Measurements from ENCODE around the gene CDS1.
"Not testable (repeated sequence)": the region's sequence is repeated elsewhere in the genome, so short reads cannot be mapped to it uniquely, and the experiment has no call there.

Gene CDS1

GRCh38 chr4:84661191-84661939 lies 78.4 kb downstream of the CDS1 start:
- no peak for TF ChIP-seq CTCF (IDR thresholded peaks at IDR 0.05; ENCODE audit: extremely low read depth, insufficient read depth, missing control alignments)
- no peak for DNase-seq (ENCODE audit: low spot score)
- in situ Hi-C loops (cut with MboI; ENCODE audit: low pct_unique_long_range_greater_than_20kb, low sequenced_read_pairs, unreplicated experiment) = no loop called here

GRCh38 chr4:84664767-84665166 lies 81.8 kb downstream of the CDS1 start:
- DNase-seq (ENCODE audit: low spot score); in situ Hi-C loops (cut with MboI; ENCODE audit: low pct_unique_long_range_greater_than_20kb, low sequenced_read_pairs, unreplicated experiment): not testable (repeated sequence)

GRCh38 chr4:84666439-84666838 lies 83.5 kb downstream of the CDS1 start:
- in situ Hi-C loops (cut with MboI; ENCODE audit: low pct_unique_long_range_greater_than_20kb, low sequenced_read_pairs, unreplicated experiment) = no loop called here
- DNase-seq (ENCODE audit: low spot score) = no peak
- no peak for TF ChIP-seq CTCF (IDR thresholded peaks at IDR 0.05; ENCODE audit: extremely low read depth, insufficient read depth, missing control alignments)

GRCh38 chr4:84669201-84669600 lies 86.3 kb downstream of the CDS1 start:
- no peak for TF ChIP-seq CTCF (IDR thresholded peaks at IDR 0.05; ENCODE audit: extremely low read depth, insufficient read depth, missing control alignments)
- in situ Hi-C loops (cut with MboI; ENCODE audit: low pct_unique_long_range_greater_than_20kb, low sequenced_read_pairs, unreplicated experiment) = no loop called here
- no peak for DNase-seq (ENCODE audit: low spot score)

- no peak for TF ChIP-seq CTCF (IDR thresholded peaks at IDR 0.05; ENCODE audit: extremely low read depth, insufficient read depth, missing control alignments)
- in situ Hi-C loops (cut with MboI; ENCODE audit: low pct_unique_long_range_greater_than_20kb, low sequenced_read_pairs, unreplicated experiment) = no loop called here
- no peak for DNase-seq (ENCODE audit: low spot score)
These were observed 89.2 kb downstream of the CDS1 start for GRCh38 chr4:84672177-84672576.

GRCh38 chr4:84673475-84674240 lies 90.7 kb downstream of the CDS1 start:
- TF ChIP-seq CTCF (IDR thresholded peaks at IDR 0.05; ENCODE audit: extremely low read depth, insufficient read depth, missing control alignments) = no peak
- in situ Hi-C loops (cut with MboI; ENCODE audit: low pct_unique_long_range_greater_than_20kb, low sequenced_read_pairs, unreplicated experiment) = no loop called here
- DNase-seq (ENCODE audit: low spot score) = no peak

GRCh38 chr4:84677093-84677492 lies 94.2 kb downstream of the CDS1 start:
- no peak for TF ChIP-seq CTCF (IDR thresholded peaks at IDR 0.05; ENCODE audit: extremely low read depth, insufficient read depth, missing control alignments)
- no peak for DNase-seq (ENCODE audit: low spot score)
- in situ Hi-C loops (cut with MboI; ENCODE audit: low pct_unique_long_range_greater_than_20kb, low sequenced_read_pairs, unreplicated experiment) = no loop called here

Data from GM13977 (cell line).